Left ventricle myocardium inferior (tissue), 1 donor: ENCODE measurements around the gene NEURL1. TPM values are rescaled to one million over a fixed set of nuclear protein-coding genes. Genes with fewer than 3 reads are reported as not detected.

Experiments used
- DNase-seq: peaks from one replicate; pipeline ENCODE4 v3.0.0-alpha.2; 2020
- H3K27ac ChIP-seq: fragments of 200-600 bp; replicated peaks from 2 replicates; pipeline ENCODE4 v1.8.0; 2021
- H3K27me3 ChIP-seq: fragments of 200-600 bp; 2 replicates; pipeline ENCODE4 v1.8.0; 2021; ENCODE audit warnings: low read depth
- H3K36me3 ChIP-seq: fragments of 200-600 bp; 2 replicates; pipeline ENCODE4 v1.8.0; 2021
- H3K4me1 ChIP-seq: fragments of 200-600 bp; 2 replicates; pipeline ENCODE4 v1.8.0; 2021
- H3K4me3 ChIP-seq: fragments of 200-600 bp; 2 replicates; pipeline ENCODE4 v1.8.0; 2021; ENCODE audit warnings: mild to moderate bottlenecking, moderate library complexity
- H3K9me3 ChIP-seq: fragments of 200-600 bp; replicated peaks from 2 replicates; pipeline ENCODE4 v1.8.0; 2021
- intact Hi-C: fragments of 100-400 bp; cut with micrococcal nuclease; formaldehyde crosslinking; loops from one replicate; pipeline ENCODE4 v1.11.0; 2022
- total RNA-seq: library from RNA; stranded (reverse); fragmentation: NEBNext Ultra II Directional; extraction: Animal tissue kit (Norgen Biotek cat#: 25700); gene quantifications from one replicate; pipeline ENCODE4 v1.2.1, GENCODE V29; 2021
- TF ChIP-seq, protein P1 (sequence below): fragments of 200-600 bp; IDR thresholded peaks from 2 replicates; pipeline ENCODE4 v1.8.0; 2021; ENCODE audit warnings: antibody characterized with exemption, mild to moderate bottlenecking, borderline replicate concordance
- donor health status: DM: no; HTN: yes; CAD: no; lungs with severe emphysema.

Gene NEURL1
- total RNA-seq, 1 donor from 2014 or later = 0.14 TPM

DNA sequence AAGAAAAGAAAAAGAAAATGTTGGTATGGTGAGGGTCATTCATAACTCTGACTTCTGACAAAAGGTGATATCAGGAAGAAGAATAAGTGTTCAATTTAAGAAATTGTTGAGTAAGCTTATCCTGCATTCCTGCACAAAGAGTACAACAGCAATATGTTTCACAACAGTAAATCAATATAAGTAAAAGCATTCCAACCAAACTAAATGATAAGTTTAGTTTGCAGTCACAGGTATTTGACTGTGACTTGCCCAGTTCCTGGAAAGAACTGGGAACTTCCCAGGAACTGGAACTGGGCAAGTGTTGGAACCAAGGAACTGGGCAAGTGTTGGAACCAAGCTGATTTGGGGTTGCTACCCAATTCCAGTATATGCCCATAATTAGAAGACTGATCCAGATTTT, 35.0 kb downstream of the NEURL1 start:
- TF ChIP-seq, protein P1, sequence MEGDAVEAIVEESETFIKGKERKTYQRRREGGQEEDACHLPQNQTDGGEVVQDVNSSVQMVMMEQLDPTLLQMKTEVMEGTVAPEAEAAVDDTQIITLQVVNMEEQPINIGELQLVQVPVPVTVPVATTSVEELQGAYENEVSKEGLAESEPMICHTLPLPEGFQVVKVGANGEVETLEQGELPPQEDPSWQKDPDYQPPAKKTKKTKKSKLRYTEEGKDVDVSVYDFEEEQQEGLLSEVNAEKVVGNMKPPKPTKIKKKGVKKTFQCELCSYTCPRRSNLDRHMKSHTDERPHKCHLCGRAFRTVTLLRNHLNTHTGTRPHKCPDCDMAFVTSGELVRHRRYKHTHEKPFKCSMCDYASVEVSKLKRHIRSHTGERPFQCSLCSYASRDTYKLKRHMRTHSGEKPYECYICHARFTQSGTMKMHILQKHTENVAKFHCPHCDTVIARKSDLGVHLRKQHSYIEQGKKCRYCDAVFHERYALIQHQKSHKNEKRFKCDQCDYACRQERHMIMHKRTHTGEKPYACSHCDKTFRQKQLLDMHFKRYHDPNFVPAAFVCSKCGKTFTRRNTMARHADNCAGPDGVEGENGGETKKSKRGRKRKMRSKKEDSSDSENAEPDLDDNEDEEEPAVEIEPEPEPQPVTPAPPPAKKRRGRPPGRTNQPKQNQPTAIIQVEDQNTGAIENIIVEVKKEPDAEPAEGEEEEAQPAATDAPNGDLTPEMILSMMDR = no peak
- Histone ChIP-seq H3K27ac (no peak overlapping the region), H3K4me3 (no peak overlapping the region), H3K9me3 (peaks cover 37% of the 10 kb centered on the region), H3K27me3 (no peaks in the 10 kb centered on the region), H3K36me3 (no peaks in the 10 kb centered on the region), H3K4me1 (no peaks in the 10 kb centered on the region)
- DNase-seq = no peak
- intact Hi-C loops = no loop called here

- Histone ChIP-seq H3K36me3 (no peaks in the 10 kb centered on the region), H3K27me3 (no peaks in the 10 kb centered on the region), H3K4me1 (no peaks in the 10 kb centered on the region), H3K27ac (no peak overlapping the region), H3K4me3 (no peak overlapping the region), H3K9me3 (peaks cover 43% of the 10 kb centered on the region)
- TF ChIP-seq, protein P1 = no peak
- no peak for DNase-seq
- intact Hi-C loops = no loop called here
Observed at GRCh38 chr10:103529539-103529938, 36.0 kb downstream of the NEURL1 start.

GRCh38 chr10:103533827-103534226, 40.3 kb downstream of the NEURL1 start:
- no peaks in the 10 kb centered on the region for H3K36me3 ChIP-seq
- H3K4me1 ChIP-seq = no peaks in the 10 kb centered on the region
- no peak for DNase-seq
- peaks cover 29% of the 10 kb centered on the region for H3K27me3 ChIP-seq
- intact Hi-C loops = no loop called here
- no peak overlapping the region for H3K27ac ChIP-seq
- peaks cover 34% of the 10 kb centered on the region for H3K9me3 ChIP-seq
- TF ChIP-seq, protein P1 = no peak
- no peak overlapping the region for H3K4me3 ChIP-seq

DNA sequence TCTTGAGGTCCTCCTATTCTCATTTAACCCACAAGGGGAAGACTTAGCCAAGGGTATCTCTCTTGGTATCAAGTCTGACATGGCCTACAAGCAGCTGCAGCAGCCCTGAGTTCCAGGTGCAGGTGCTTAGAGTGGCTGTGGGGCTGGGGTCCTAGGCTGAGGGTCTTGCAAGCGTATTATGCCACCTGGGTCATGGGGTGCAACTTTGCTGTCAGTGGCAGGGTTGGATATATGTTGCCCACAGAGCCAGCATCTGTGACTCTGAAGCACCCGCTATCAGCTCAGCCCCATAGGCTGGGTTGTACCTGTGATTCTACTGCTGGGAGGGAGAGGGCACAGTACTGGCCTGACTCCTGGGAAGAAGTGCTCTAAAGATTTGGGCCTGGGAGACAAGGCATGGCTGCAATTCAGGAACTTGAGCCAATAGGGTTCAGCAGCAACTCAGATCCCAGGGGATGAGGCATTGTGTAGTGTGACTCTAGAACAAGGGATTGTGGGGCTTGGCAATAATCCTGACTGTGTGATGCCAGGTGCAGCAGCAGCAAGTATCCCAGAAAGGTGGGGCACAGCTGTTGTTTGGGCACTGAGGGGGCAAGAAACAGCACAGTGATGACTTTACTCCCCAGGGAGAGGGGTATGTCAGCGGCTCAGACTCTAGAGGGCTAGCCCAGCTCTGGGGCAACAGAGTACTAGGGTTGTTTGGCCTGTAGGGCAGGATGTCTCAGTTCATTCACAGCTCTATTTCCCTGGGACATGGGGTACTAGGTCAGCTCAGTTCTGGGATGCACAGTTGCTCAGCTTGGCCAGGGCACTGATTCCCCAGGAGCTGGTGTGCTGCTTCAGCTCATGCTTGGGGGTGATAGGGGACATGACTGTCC, 41.4 kb downstream of the NEURL1 start:
- TF ChIP-seq, protein P1 = no peak
- no peaks in the 10 kb centered on the region for H3K4me1 ChIP-seq
- no peak overlapping the region for H3K27ac ChIP-seq
- peaks cover 27% of the 10 kb centered on the region for H3K9me3 ChIP-seq
- peaks cover 40% of the 10 kb centered on the region for H3K27me3 ChIP-seq
- no peak for DNase-seq
- no peak overlapping the region for H3K4me3 ChIP-seq
- intact Hi-C loops = no loop called here
- no peaks in the 10 kb centered on the region for H3K36me3 ChIP-seq

- peaks cover 23% of the 10 kb centered on the region for H3K9me3 ChIP-seq
- H3K27me3 ChIP-seq = peaks cover 47% of the 10 kb centered on the region
- no peak overlapping the region for H3K27ac ChIP-seq
- TF ChIP-seq, protein P1 = no peak
- no peaks in the 10 kb centered on the region for H3K36me3 ChIP-seq
- intact Hi-C loops = no loop called here
- no peaks in the 10 kb centered on the region for H3K4me1 ChIP-seq
- H3K4me3 ChIP-seq = no peak overlapping the region
- no peak for DNase-seq
Observed at GRCh38 chr10:103535595-103535994, 42.1 kb downstream of the NEURL1 start.
